ENCODE measurements around the gene DNAJC19. TPM values are rescaled to one million over a fixed set of nuclear protein-coding genes. Genes with fewer than 3 reads are reported as not detected.

DNAJC19 gene
- total RNA-seq, 1 experiment from 2014 or later = 82.0 TPM

GRCh38 chr3:180973543-180973942, 16.0 kb downstream of the DNAJC19 start:
- H3K18ac ChIP-seq (ENCODE audit: insufficient read length, low read depth, low read length) = no peak overlapping the region
- H2AFZ ChIP-seq (ENCODE audit: low read length) = no peak overlapping the region
- no peak overlapping the region for H4K91ac ChIP-seq (ENCODE audit: insufficient read length, low read depth, low read length)
- no CpG with 5 or more reads among the region's 2 CpGs for WGBS (ENCODE audit: extremely low coverage, insufficient read length, low lambda C conversion rate)
- no peak overlapping the region for H3T11ph ChIP-seq (ENCODE audit: low read length)
- H3K23ac ChIP-seq (ENCODE audit: insufficient read length, low read depth, low read length) = no peak overlapping the region
- H3K27ac Mint-ChIP-seq = no peak overlapping the region
- DNase-seq = no peak
- no peak overlapping the region for H3K4ac ChIP-seq (ENCODE audit: low read depth, low read length)
- no peak overlapping the region for H2BK5ac ChIP-seq (ENCODE audit: insufficient read length, low read length)
- H3K4me1 Mint-ChIP-seq = no peaks in the 10 kb centered on the region
- no peaks in the 10 kb centered on the region for H3K79me1 ChIP-seq (ENCODE audit: insufficient read depth, low read depth, low read length, poor library complexity, severe bottlenecking)
- H3K4me3 Mint-ChIP-seq = no peak overlapping the region
- no peak for TF ChIP-seq CTCF (conservative IDR thresholded peaks at IDR 0.05)
- no peak overlapping the region for H4K5ac ChIP-seq (ENCODE audit: insufficient read length, low read depth, low read length)
- H3K27me3 Mint-ChIP-seq (ENCODE audit: low read depth) = no peaks in the 10 kb centered on the region
- H2BK20ac ChIP-seq (ENCODE audit: low read depth, low read length, poor library complexity, severe bottlenecking) = no peak overlapping the region
- peaks cover 17 to 66% (median 49%) of the 10 kb centered on the region in 3 experiments; a peak in 6 of 7 replicates for H3K36me3 Mint-ChIP-seq (ENCODE audit: insufficient read depth in 1 of 3, low read depth in 3 of 3)
- no peak overlapping the region for H2AK5ac ChIP-seq (ENCODE audit: insufficient read length, low read length)
- H3K4me2 ChIP-seq (ENCODE audit: insufficient read depth, insufficient read length, low read length) = no peak overlapping the region
- no peak overlapping the region for H3K9ac ChIP-seq (ENCODE audit: extremely low read depth, insufficient read length, low read length)
- no peaks in the 10 kb centered on the region for H3K79me2 ChIP-seq (ENCODE audit: insufficient read depth, low read length)
- H2BK120ac ChIP-seq (ENCODE audit: low read depth, low read length, poor library complexity, severe bottlenecking) = no peak overlapping the region
- no peak overlapping the region for H2BK15ac ChIP-seq (ENCODE audit: low read depth, low read length)
- H4K8ac ChIP-seq (replicated peaks; ENCODE audit: insufficient read length, low read depth, low read length) = no peak overlapping the region
- H3K14ac ChIP-seq (ENCODE audit: insufficient read depth, low read length) = no peak overlapping the region
- H2BK12ac ChIP-seq (ENCODE audit: insufficient read length, low read depth, low read length) = no peak overlapping the region
- no peaks in the 10 kb centered on the region for H3K27me3 ChIP-seq (ENCODE audit: insufficient read depth, low read length)
- no peaks in the 10 kb centered on the region for H4K20me1 ChIP-seq (ENCODE audit: control insufficient read depth, insufficient read depth, insufficient read length)
- H3K9me3 ChIP-seq (ENCODE audit: control insufficient read depth, low read depth, low read length) = no peaks in the 10 kb centered on the region
- H3K56ac ChIP-seq (ENCODE audit: insufficient read length, low read depth, low read length) = no peak overlapping the region
- no peak overlapping the region for H3K27ac ChIP-seq (ENCODE audit: insufficient read length, low read depth, low read length)
- no peaks in the 10 kb centered on the region for H3K23me2 ChIP-seq (ENCODE audit: insufficient read length, low read depth, low read length, poor library complexity, severe bottlenecking)
- no peaks in the 10 kb centered on the region for H3K9me3 Mint-ChIP-seq
- H3K4me1 ChIP-seq (ENCODE audit: insufficient read depth, low read length) = no peaks in the 10 kb centered on the region
